Thoracic aorta (tissue), 2 donors: Measurements from ENCODE around the gene FBXL16. TPM values are rescaled to one million over a fixed set of nuclear protein-coding genes. Genes with fewer than 3 reads are reported as not detected.

Experiments
- ATAC-seq: fragments of 150-250 bp; one replicate; pipeline ENCODE4 v1.8.0; 2017; ENCODE audit warnings: low read depth; ENCODE audit not compliant: insufficient number of reproducible peaks, low FRiP score
- DNase-seq: peaks from one replicate; pipeline ENCODE4 v3.0.0-alpha.2; 2020; ENCODE audit warnings: low spot score
- H3K27ac ChIP-seq, 2 donors: fragments of 200-600 bp; sonication (generic); 1 replicate in 1 of 2; 2 replicates in 1 of 2; pipeline ENCODE4 v1.5.1; 2016; ENCODE audit warnings: mild to moderate bottlenecking in 2 of 2, moderate library complexity in 2 of 2
- H3K27me3 ChIP-seq: fragments of 200-600 bp; sonication (generic); replicated peaks from 2 replicates; pipeline ENCODE4 v1.6.0; 2016; ENCODE audit warnings: mild to moderate bottlenecking; ENCODE audit not compliant: insufficient read depth
- H3K36me3 ChIP-seq: fragments of 200-600 bp; sonication (generic); one replicate; pipeline ENCODE4 v1.5.1; 2016
- H3K4me1 ChIP-seq, 2 donors: fragments of 200-600 bp; sonication (generic); 1 replicate in 1 of 2; 2 replicates in 1 of 2; pipeline versions ENCODE4 v1.5.1 to v1.6.0; 2016; ENCODE audit warnings: low read depth in 2 of 2, mild to moderate bottlenecking in 1 of 2; ENCODE audit not compliant: control insufficient read depth in 1 of 2
- H3K4me3 ChIP-seq: fragments of 200-600 bp; sonication (generic); 2 replicates; pipeline ENCODE4 v1.5.1; 2016; ENCODE audit warnings: mild to moderate bottlenecking
- H3K9me3 ChIP-seq: fragments of 200-600 bp; sonication (generic); 2 replicates; pipeline ENCODE4 v1.5.1; 2016
- CTCF ChIP-seq: fragments of 200-600 bp; sonication (generic); IDR thresholded peaks from one replicate; pipeline ENCODE4 v1.5.1; 2019; ENCODE audit warnings: antibody characterized with exemption
- total RNA-seq, 2 donors: library from RNA; depleted of rRNA; stranded (reverse); fragments of >200 nt; gene quantifications; one replicate each; pipeline versions ENCODE4 v1.1.0 to v1.2.3, GENCODE V29; 2016

Gene FBXL16
- total RNA-seq, 2 donors from 2014 or later, result not detected

- Histone ChIP-seq H3K27me3 (no peaks in the 10 kb centered on the region), H3K9me3 (no peaks in the 10 kb centered on the region), H3K27ac (no peak overlapping the region), H3K4me1 (no peaks in the 10 kb centered on the region), H3K36me3 (no peaks in the 10 kb centered on the region), H3K4me3 (no peak overlapping the region)
- ATAC-seq (no peak), DNase-seq (no peak)
- TF ChIP-seq CTCF, result no peak
These were observed 44.9 kb upstream of the FBXL16 start for GRCh38 chr16:750485-750884.

GRCh38 chr16:749010-749409, 43.4 kb upstream of the FBXL16 start:
- no peak for DNase-seq
- no peak for ATAC-seq
- H3K27me3 ChIP-seq, result no peaks in the 10 kb centered on the region
- no peak for TF ChIP-seq CTCF
- H3K4me3 ChIP-seq, result no peak overlapping the region
- H3K27ac ChIP-seq, result no peak overlapping the region
- no peaks in the 10 kb centered on the region for H3K36me3 ChIP-seq
- no peaks in the 10 kb centered on the region for H3K9me3 ChIP-seq
- H3K4me1 ChIP-seq, result no peaks in the 10 kb centered on the region

- no peaks in the 10 kb centered on the region for H3K9me3 ChIP-seq
- no peak overlapping the region for H3K27ac ChIP-seq
- H3K27me3 ChIP-seq, result no peaks in the 10 kb centered on the region
- no peak for TF ChIP-seq CTCF
- no peaks in the 10 kb centered on the region for H3K36me3 ChIP-seq
- no peak for ATAC-seq
- DNase-seq, result no peak
- no peaks in the 10 kb centered on the region for H3K4me1 ChIP-seq
- no peak overlapping the region for H3K4me3 ChIP-seq
These were observed 42.6 kb upstream of the FBXL16 start for GRCh38 chr16:747978-748746.

GRCh38 chr16:746637-747036, 41.0 kb upstream of the FBXL16 start:
- ATAC-seq (no peak), DNase-seq (no peak)
- Histone ChIP-seq H3K4me1 (no peaks in the 10 kb centered on the region), H3K4me3 (no peak overlapping the region), H3K9me3 (no peaks in the 10 kb centered on the region), H3K27me3 (no peaks in the 10 kb centered on the region), H3K27ac (no peak overlapping the region), H3K36me3 (no peaks in the 10 kb centered on the region)
- no peak for TF ChIP-seq CTCF

DNA sequence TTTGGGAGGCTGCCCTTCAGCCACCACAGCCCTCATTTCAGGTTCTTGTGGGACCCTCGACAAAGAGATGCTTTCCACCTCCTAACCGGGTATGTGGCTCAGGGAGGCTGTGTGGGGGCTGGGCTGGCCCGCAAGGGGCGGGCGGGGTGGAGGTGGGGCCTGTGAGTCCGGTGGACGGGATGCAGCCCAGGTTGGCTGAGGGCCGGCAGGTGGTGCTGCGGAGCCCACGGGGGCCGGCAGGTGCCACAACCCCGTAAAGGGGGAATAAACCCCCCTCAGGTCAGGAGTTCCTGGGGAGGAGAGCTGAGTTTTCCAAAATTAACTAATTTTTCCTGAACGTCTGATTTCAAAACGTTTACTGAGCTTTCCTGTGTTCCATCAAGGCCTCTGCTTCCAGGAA, 40.1 kb upstream of the FBXL16 start:
- TF ChIP-seq CTCF, result no peak
- Histone ChIP-seq H3K4me3 (no peak overlapping the region), H3K9me3 (no peaks in the 10 kb centered on the region), H3K27ac (no peak overlapping the region), H3K27me3 (no peaks in the 10 kb centered on the region), H3K36me3 (no peaks in the 10 kb centered on the region), H3K4me1 (no peaks in the 10 kb centered on the region)
- ATAC-seq, result no peak
- DNase-seq, result no peak
